SK-N-SH (cell line): ENCODE results near the gene SP2.

ENCODE experiments used
- EP300 ChIP-seq, 2 experiments: IDR thresholded peaks; 2 replicates each; pipeline versions ENCODE4 v1.4.0 to v1.6.1; 2012; ENCODE audit warnings: borderline replicate concordance in 1 of 2, low read depth in 1 of 2, low read length in 1 of 2
- FOXM1 ChIP-seq: IDR thresholded peaks from 2 replicates; pipeline ENCODE4 v1.4.0; 2012; ENCODE audit warnings: low read depth, mild to moderate bottlenecking
- MXI1 ChIP-seq: IDR thresholded peaks from 2 replicates; pipeline ENCODE4 v1.6.1; 2012; ENCODE audit warnings: mild to moderate bottlenecking, low read depth, low read length, improper control_type of control experiment
- POLR2AphosphoS5 ChIP-seq: IDR thresholded peaks from 2 replicates; pipeline ENCODE4 v1.6.1; 2012; ENCODE audit warnings: low read depth, low read length
- RAD21 ChIP-seq: IDR thresholded peaks from 2 replicates; pipeline ENCODE4 v1.6.1; 2012; ENCODE audit warnings: mild to moderate bottlenecking, low read length
- RCOR1 ChIP-seq: fragments of 150-350 bp; IDR thresholded peaks from 2 replicates; pipeline ENCODE4 v1.6.1; 2017; ENCODE audit warnings: antibody characterized with exemption, low read length
- TEAD4 ChIP-seq: IDR thresholded peaks from 2 replicates; pipeline ENCODE4 v1.4.0; 2012; ENCODE audit warnings: mild to moderate bottlenecking, borderline replicate concordance; ENCODE audit not compliant: insufficient read depth
- TF ChIP-seq, protein P1 (sequence below): fragments of 200-600 bp; sonication (generic); IDR thresholded peaks from 2 replicates; pipeline ENCODE4 v1.6.1; 2017; ENCODE audit warnings: antibody characterized with exemption, mild to moderate bottlenecking, moderate library complexity
- TF ChIP-seq, protein P2 (sequence below): fragments of 150-350 bp; IDR thresholded peaks from 2 replicates; pipeline ENCODE4 v1.6.1; 2017; ENCODE audit warnings: antibody characterized with exemption, low read length, low read depth, borderline replicate concordance

DNA sequence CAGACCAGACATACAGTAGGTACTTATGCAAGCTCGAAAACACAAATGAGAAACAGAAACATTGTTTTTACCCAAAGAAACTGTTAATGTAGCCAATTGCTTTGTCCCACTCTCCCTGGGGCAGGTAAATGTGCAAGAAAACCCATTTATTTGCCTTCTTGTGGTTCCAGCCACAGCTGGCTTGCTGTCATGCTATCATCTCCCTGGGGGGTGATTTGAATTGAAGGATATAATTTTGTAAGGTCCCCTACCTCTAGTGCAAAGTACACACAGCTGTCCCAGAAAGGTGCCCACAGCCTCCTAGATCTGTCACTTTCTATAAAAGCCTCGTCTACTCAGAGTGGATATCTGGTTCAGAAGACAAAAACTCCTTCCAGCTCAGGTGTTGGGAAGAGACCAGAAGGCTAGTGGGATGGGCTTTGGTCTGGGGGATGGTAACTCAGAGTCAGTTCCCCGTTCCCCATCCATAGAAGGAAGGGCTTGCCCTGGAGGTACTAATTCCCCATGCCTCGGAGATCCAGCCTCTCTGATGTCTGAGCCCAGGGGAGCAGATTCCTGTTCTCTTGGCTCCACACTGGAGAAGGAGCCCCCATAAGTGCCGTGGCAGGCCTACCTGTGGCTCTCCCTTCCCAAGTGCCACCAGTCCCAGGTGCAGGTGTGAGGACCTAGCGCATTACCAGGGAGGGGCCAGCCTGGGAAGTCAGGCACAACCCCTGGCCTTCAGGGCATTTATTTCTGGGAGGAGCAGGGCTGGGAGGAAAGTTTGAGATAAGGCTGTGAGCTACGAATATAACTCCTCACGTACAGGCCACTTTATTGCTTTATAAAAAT is 64.0 kb downstream of the SP2 start:
- TF ChIP-seq, protein P1, sequence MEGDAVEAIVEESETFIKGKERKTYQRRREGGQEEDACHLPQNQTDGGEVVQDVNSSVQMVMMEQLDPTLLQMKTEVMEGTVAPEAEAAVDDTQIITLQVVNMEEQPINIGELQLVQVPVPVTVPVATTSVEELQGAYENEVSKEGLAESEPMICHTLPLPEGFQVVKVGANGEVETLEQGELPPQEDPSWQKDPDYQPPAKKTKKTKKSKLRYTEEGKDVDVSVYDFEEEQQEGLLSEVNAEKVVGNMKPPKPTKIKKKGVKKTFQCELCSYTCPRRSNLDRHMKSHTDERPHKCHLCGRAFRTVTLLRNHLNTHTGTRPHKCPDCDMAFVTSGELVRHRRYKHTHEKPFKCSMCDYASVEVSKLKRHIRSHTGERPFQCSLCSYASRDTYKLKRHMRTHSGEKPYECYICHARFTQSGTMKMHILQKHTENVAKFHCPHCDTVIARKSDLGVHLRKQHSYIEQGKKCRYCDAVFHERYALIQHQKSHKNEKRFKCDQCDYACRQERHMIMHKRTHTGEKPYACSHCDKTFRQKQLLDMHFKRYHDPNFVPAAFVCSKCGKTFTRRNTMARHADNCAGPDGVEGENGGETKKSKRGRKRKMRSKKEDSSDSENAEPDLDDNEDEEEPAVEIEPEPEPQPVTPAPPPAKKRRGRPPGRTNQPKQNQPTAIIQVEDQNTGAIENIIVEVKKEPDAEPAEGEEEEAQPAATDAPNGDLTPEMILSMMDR = no peak
- TF ChIP-seq RAD21 (no peak), FOXM1 (no peak), POLR2AphosphoS5 (no peak), TEAD4 (no peak), RCOR1 (no peak), EP300 (IDR thresholded peaks at IDR 0.05; ENCODE audit: borderline replicate concordance in 1 of 2, low read depth in 1 of 2, low read length in 1 of 2) (no peak), MXI1 (no peak)
- TF ChIP-seq, protein P2, sequence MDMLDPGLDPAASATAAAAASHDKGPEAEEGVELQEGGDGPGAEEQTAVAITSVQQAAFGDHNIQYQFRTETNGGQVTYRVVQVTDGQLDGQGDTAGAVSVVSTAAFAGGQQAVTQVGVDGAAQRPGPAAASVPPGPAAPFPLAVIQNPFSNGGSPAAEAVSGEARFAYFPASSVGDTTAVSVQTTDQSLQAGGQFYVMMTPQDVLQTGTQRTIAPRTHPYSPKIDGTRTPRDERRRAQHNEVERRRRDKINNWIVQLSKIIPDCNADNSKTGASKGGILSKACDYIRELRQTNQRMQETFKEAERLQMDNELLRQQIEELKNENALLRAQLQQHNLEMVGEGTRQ = no peak
